HUDEP-2 (cell line): ENCODE data around the gene CRELD1.
"Not testable (repeated sequence)": the region's sequence is repeated elsewhere in the genome, so short reads cannot be mapped to it uniquely, and the experiment has no call there.

ENCODE experiments used
- DNase-seq, 76 experiments: peaks; one replicate each; lab custom pipeline; 2025; ENCODE audit not compliant: unreplicated experiment in 76 of 76; lab: John Stamatoyannopoulos, UW

Gene CRELD1

GRCh38 chr3:9933561-9934234 lies at the start of gene CRELD1:
TSS of gene CRELD1 (plus strand) at chr3:9933834. CDS start at chr3:9934439, 605 bp downstream.
- peak in 74 of 76 experiments; percentile 60 to 96 (median 91) for DNase-seq

GRCh38 chr3:9884555-9885165 lies 49.0 kb upstream of the CRELD1 start:
- peak in 50 of 76 experiments; percentile 5 to 66 (median 34) for DNase-seq

GRCh38 chr3:9886328-9886727 lies 47.3 kb upstream of the CRELD1 start:
- DNase-seq, result no peak

- peak in 3 of 76 experiments; percentile 9 to 24 (median 22) for DNase-seq
Measured at GRCh38 chr3:9887480-9887879, 46.2 kb upstream of the CRELD1 start.

GRCh38 chr3:9888540-9888939 lies 45.1 kb upstream of the CRELD1 start:
- DNase-seq, result no peak

- DNase-seq, result no peak
Measured at GRCh38 chr3:9889405-9889804, 44.2 kb upstream of the CRELD1 start.

- DNase-seq, result peak in 75 of 76 experiments; percentile 17 to 91 (median 78)
Measured at GRCh38 chr3:9890249-9891071, 43.2 kb upstream of the CRELD1 start, which contains the start of gene JAGN1. TSS of gene JAGN1 (plus strand) at chr3:9890610. CDS start at chr3:9890723, 113 bp downstream.

- DNase-seq, result no peak
Measured at GRCh38 chr3:9891072-9891622, 42.5 kb upstream of the CRELD1 start.

GRCh38 chr3:9893739-9894138 lies 39.9 kb upstream of the CRELD1 start:
- DNase-seq, result no peak

- DNase-seq, result not testable (repeated sequence)
Measured at GRCh38 chr3:9895715-9896114, 37.9 kb upstream of the CRELD1 start.

GRCh38 chr3:9896755-9897407 lies 36.8 kb upstream of the CRELD1 start:
- DNase-seq, result not testable (repeated sequence)

- DNase-seq, result peak in 7 of 76 experiments; percentile 18 to 45 (median 29)
Measured at GRCh38 chr3:9897408-9898372, 35.9 kb upstream of the CRELD1 start.

- DNase-seq, result no peak
Measured at GRCh38 chr3:9898467-9899241, 35.0 kb upstream of the CRELD1 start.

- DNase-seq, result no peak
Measured at GRCh38 chr3:9899289-9899791, 34.3 kb upstream of the CRELD1 start.

GRCh38 chr3:9900965-9901415 lies 32.6 kb upstream of the CRELD1 start:
- not testable (repeated sequence) for DNase-seq

GRCh38 chr3:9901967-9902366 lies 31.7 kb upstream of the CRELD1 start:
- no peak for DNase-seq

GRCh38 chr3:9902372-9903237 lies 31.0 kb upstream of the CRELD1 start, which contains the start of gene IL17RE:
TSS of gene IL17RE (plus strand) at chr3:9902848. CDS start at chr3:9902933, 85 bp downstream.
- DNase-seq, result no peak
